Adrenal gland (tissue), 5 donors: Measurements from ENCODE around the gene NEU3.

ENCODE experiments used
- CTCF ChIP-seq, 6 experiments: fragments of 450-650 bp in 4 of 6; fragments of 200-600 bp in 2 of 6; sonication (generic) in 1 of 6; IDR thresholded peaks; 1 replicate in 5 of 6; 2 replicates in 1 of 6; pipeline versions ENCODE4 v1.5.1 to v1.8.0; 2016 to 2021; ENCODE audit warnings: antibody characterized with exemption in 6 of 6, mild to moderate bottlenecking in 2 of 6, moderate library complexity in 1 of 6
- POLR2A ChIP-seq, 2 donors: fragments of 450-650 bp; IDR thresholded peaks; one replicate each; pipeline ENCODE4 v1.6.1; 2017; ENCODE audit warnings: antibody characterized with exemption in 2 of 2, mild to moderate bottlenecking in 2 of 2, moderate library complexity in 1 of 2
- donor health status: DM: no; HTN: no; CAD: no.

- TF ChIP-seq CTCF (IDR thresholded peaks at IDR 0.05) (no peak), POLR2A (IDR thresholded peaks at IDR 0.05) (no peak)
These were observed 70.6 kb downstream of the NEU3 start for GRCh38 chr11:75059299-75059698.
